PC-3 (cell line): Measurements from ENCODE around the gene CHCHD10.

Source experiments
- EZH2 ChIP-seq: fragments of 300-600 bp; sonication (generic); IDR thresholded peaks from one replicate; pipeline ENCODE4 v1.6.1; 2017; ENCODE audit warnings: antibody characterized with exemption, mild to moderate bottlenecking, low read length; ENCODE audit not compliant: unreplicated experiment
- TF ChIP-seq, protein P1 (sequence below): fragments of 300-600 bp; sonication (generic); conservative IDR thresholded peaks from 2 replicates; pipeline ENCODE4 v1.5.1; 2017; ENCODE audit warnings: antibody characterized with exemption, low read depth, mild to moderate bottlenecking, low read length

DNA sequence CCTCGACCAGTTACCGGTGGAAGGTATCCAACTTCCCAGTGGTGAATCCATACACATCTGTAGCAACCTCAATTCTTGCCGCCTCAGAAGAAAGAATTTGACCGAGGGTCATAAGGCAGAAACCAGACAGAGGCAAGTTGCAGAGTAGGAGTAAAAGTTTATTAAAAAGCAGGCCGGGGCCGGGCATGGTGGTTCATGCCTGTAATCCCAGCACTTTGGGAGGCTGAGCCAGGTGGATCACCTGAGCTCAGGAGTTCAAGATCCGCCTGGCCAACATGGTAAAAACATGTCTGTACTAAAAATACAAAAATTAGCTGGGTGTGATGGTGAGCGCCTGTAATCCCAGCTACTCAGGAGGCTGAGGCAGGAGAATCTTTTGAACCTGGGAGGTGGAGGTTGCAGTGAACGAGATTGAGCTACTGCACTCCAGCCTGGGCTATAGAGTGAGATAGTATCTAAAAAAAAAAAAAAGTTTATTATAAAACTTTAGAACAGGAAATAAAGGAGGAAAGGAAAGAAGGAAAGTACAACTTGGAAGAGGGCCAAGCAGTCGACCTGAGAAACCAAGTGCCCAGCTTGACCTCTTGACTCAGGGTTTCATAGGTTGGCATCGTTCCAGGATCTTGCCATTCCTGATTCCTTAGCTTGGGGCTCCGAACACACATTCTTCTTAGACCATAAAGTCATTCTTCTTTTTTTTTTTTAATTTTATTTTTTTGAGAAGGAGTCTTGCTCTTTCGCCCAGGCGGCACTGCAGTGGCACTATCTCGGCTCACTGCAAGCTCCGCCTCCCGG is 49.2 kb downstream of the CHCHD10 start:
- TF ChIP-seq, protein P1, sequence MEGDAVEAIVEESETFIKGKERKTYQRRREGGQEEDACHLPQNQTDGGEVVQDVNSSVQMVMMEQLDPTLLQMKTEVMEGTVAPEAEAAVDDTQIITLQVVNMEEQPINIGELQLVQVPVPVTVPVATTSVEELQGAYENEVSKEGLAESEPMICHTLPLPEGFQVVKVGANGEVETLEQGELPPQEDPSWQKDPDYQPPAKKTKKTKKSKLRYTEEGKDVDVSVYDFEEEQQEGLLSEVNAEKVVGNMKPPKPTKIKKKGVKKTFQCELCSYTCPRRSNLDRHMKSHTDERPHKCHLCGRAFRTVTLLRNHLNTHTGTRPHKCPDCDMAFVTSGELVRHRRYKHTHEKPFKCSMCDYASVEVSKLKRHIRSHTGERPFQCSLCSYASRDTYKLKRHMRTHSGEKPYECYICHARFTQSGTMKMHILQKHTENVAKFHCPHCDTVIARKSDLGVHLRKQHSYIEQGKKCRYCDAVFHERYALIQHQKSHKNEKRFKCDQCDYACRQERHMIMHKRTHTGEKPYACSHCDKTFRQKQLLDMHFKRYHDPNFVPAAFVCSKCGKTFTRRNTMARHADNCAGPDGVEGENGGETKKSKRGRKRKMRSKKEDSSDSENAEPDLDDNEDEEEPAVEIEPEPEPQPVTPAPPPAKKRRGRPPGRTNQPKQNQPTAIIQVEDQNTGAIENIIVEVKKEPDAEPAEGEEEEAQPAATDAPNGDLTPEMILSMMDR, result no peak
- no peak for TF ChIP-seq EZH2
